Measurements from ENCODE around the gene ESRRA.

- TF ChIP-seq RARB (CRISPR knock-in tag; IDR thresholded peaks at IDR 0.05) (no peak), SREBF2 (IDR thresholded peaks at IDR 0.05) (no peak)
Observed at GRCh38 chr11:64275841-64276240, 29.5 kb upstream of the ESRRA start.

Data from A549 (cell line).